PC-3 (cell line): Measurements from ENCODE around the gene NAIF1.

Source experiments
- CTCF ChIP-seq: fragments of 300-600 bp; sonication (generic); conservative IDR thresholded peaks from 2 replicates; pipeline ENCODE4 v1.5.1; 2017; ENCODE audit warnings: antibody characterized with exemption, low read depth, mild to moderate bottlenecking, low read length
- EZH2phosphoT487 ChIP-seq: fragments of 300-600 bp; sonication (generic); IDR thresholded peaks from 2 replicates; pipeline ENCODE4 v1.6.1; 2018; ENCODE audit warnings: mild to moderate bottlenecking, antibody characterized with exemption, low read length, borderline replicate concordance

- TF ChIP-seq CTCF (peak; percentile 79), EZH2phosphoT487 (no peak)
These were observed 32.1 kb downstream of the NAIF1 start for GRCh38 chr9:128034821-128035652.
